Endothelial cell of umbilical vein (primary cell): ENCODE data around the gene SH3RF3. TPM values are rescaled to one million over a fixed set of nuclear protein-coding genes. Genes with fewer than 3 reads are reported as not detected.

Experiments
- BruUV-seq: library from RNA; stranded (reverse); fragments of 400-500 nt; replicated peaks from 2 replicates; lab custom pipeline; 2021; lab: Mats Ljungman, UMichigan
- CTCF ChIA-PET: fragments of 300-600, 350-600 bp; sonication (Branson Sonifier 250); formaldehyde crosslinking; loops from one replicate; lab custom pipeline; 2021; ENCODE audit warnings: antibody characterized with exemption, inconsistent platforms; lab: Charles Lee
- POLR2A ChIA-PET: fragments of 300-600, 350-600 bp; sonication (Branson Sonifier 250); formaldehyde crosslinking; loops from one replicate; lab custom pipeline; 2021; ENCODE audit warnings: antibody characterized with exemption, inconsistent platforms; lab: Charles Lee
- DNase-seq: peaks from one replicate; pipeline ENCODE4 v3.0.0-alpha.2; 2011; ENCODE audit warnings: low read depth, low spot score
- FAIRE-seq: peaks from 2 replicates; lab custom pipeline; 2011; peaks lifted over from hg19 to GRCh38; lab: Jason Lieb, UNC
- H2AFZ ChIP-seq: 2 replicates; pipeline ENCODE4 v1.6.0; 2012; ENCODE audit warnings: low read depth, low read length, control low read depth, inconsistent platforms
- H3K27ac ChIP-seq: 2 replicates; pipeline ENCODE4 v1.5.1; 2011; ENCODE audit warnings: low read depth, mild to moderate bottlenecking, control low read depth, low read length, moderate library complexity; ENCODE audit not compliant: insufficient read depth
- H3K27me3 ChIP-seq, 2 experiments: 2 replicates each; pipeline versions ENCODE4 v1.6.0 to v1.6.1; 2011; ENCODE audit warnings: low read length in 2 of 2, mixed read lengths in 1 of 2; ENCODE audit not compliant: control insufficient read depth in 2 of 2, insufficient read depth in 2 of 2
- H3K36me3 ChIP-seq, 2 experiments: 2 replicates in 1 of 2; 3 replicates in 1 of 2; pipeline ENCODE4 v1.5.1; 2011; ENCODE audit warnings: low read length in 2 of 2, mild to moderate bottlenecking in 1 of 2, moderate library complexity in 1 of 2; ENCODE audit not compliant: control insufficient read depth in 2 of 2, insufficient read depth in 2 of 2; ENCODE audit errors: extremely low read depth in 1 of 2
- H3K4me1 ChIP-seq: 3 replicates; pipeline ENCODE4 v1.5.1; 2011; ENCODE audit warnings: mild to moderate bottlenecking, low read length; ENCODE audit not compliant: control insufficient read depth, insufficient read depth; ENCODE audit errors: extremely low read depth
- H3K4me2 ChIP-seq: 2 replicates; pipeline ENCODE4 v1.6.1; 2011; ENCODE audit warnings: low read length, control low read depth, mixed read lengths; ENCODE audit not compliant: insufficient read depth
- H3K4me3 ChIP-seq, 3 experiments: fragments of 200-600 bp in 1 of 3; sonication (generic), shearing (Covaris generic) in 1 of 3; replicated peaks in 1 of 3; 2 replicates each; pipeline ENCODE4 v1.5.1; 2011 to 2016; ENCODE audit warnings: control low read depth in 3 of 3, low read length in 3 of 3, mild to moderate bottlenecking in 2 of 3, inconsistent platforms in 1 of 3, low read depth in 1 of 3, moderate library complexity in 1 of 3; ENCODE audit not compliant: insufficient read depth in 1 of 3
- H3K79me2 ChIP-seq: 2 replicates; pipeline ENCODE4 v1.6.0; 2012; ENCODE audit warnings: low read length, inconsistent platforms; ENCODE audit not compliant: control insufficient read depth, insufficient read depth
- H3K9ac ChIP-seq: replicated peaks from 2 replicates; pipeline ENCODE3; 2011; ENCODE audit warnings: low read length, control low read depth; ENCODE audit not compliant: insufficient read depth; ENCODE audit errors: extremely low read depth
- H3K9me1 ChIP-seq: replicated peaks from 3 replicates; pipeline ENCODE4 v1.6.0; 2011; ENCODE audit warnings: mild to moderate bottlenecking, low read length; ENCODE audit not compliant: control insufficient read depth, insufficient read depth; ENCODE audit errors: extremely low read depth
- H3K9me3 ChIP-seq: replicated peaks from 2 replicates; pipeline ENCODE4 v1.5.1; 2012; ENCODE audit warnings: low read length, inconsistent platforms; ENCODE audit not compliant: control insufficient read depth, insufficient read depth
- H4K20me1 ChIP-seq: replicated peaks from 2 replicates; pipeline ENCODE3; 2011; ENCODE audit warnings: mild to moderate bottlenecking, low read length; ENCODE audit not compliant: control insufficient read depth, insufficient read depth; ENCODE audit errors: extremely low read depth
- EZH2 ChIP-seq: IDR thresholded peaks from 2 replicates; pipeline ENCODE4 v1.6.1; 2012; ENCODE audit warnings: borderline replicate concordance, low read depth, mild to moderate bottlenecking, moderate library complexity, low read length, inconsistent platforms; ENCODE audit not compliant: severe bottlenecking
- FOS ChIP-seq: IDR thresholded peaks from 2 replicates; pipeline ENCODE4 v1.6.1; 2011; ENCODE audit warnings: mild to moderate bottlenecking, low read length, moderate library complexity, borderline replicate concordance; ENCODE audit not compliant: insufficient read depth
- GATA2 ChIP-seq: IDR thresholded peaks from 2 replicates; pipeline ENCODE4 v1.7.0; 2011; ENCODE audit warnings: low read depth, mild to moderate bottlenecking, moderate library complexity, mixed read lengths, low read length; ENCODE audit not compliant: insufficient read length, insufficient read depth
- JUN ChIP-seq: IDR thresholded peaks from 2 replicates; pipeline ENCODE4 v1.6.1; 2011; ENCODE audit warnings: borderline replicate concordance, low read depth; ENCODE audit not compliant: insufficient read length, insufficient read depth
- MYC ChIP-seq: IDR thresholded peaks from one replicate; pipeline ENCODE4 v1.6.1; 2011; ENCODE audit warnings: mild to moderate bottlenecking, low read depth, low read length
- POLR2A ChIP-seq: IDR thresholded peaks from 2 replicates; pipeline ENCODE4 v1.6.1; 2012; ENCODE audit warnings: low read depth, mild to moderate bottlenecking, control low read depth, low read length
- dilution Hi-C: fragments of 300-500 bp; cut with MboI; formaldehyde crosslinking; loops from one replicate; pipeline ENCODE4 v1.15.0; 2019; ENCODE audit warnings: low sequenced_read_pairs; ENCODE audit not compliant: extremely low pct_ligation_motif_present
- intact Hi-C: fragments of 100-400 bp; cut with micrococcal nuclease; formaldehyde crosslinking; loops from one replicate; pipeline ENCODE4 v1.10.0; 2022
- polyA plus RNA-seq, 4 experiments: library from polyadenylated mRNA; depleted of rRNA in 3 of 4; stranded (reverse) in 3 of 4; unstranded in 1 of 4; fragments of >200 nt; gene quantifications; 2 replicates each; pipeline versions ENCODE4 v1.2.1 to v1.2.3, GENCODE V29; 2011 to 2012; ENCODE audit warnings: missing spikeins in 1 of 4
- total RNA-seq: library from RNA; stranded (reverse); gene quantifications from 2 replicates; pipeline ENCODE4 v1.2.3, GENCODE V29; 2021
- TF ChIP-seq, protein P1 (sequence below), 2 donors: IDR thresholded peaks; 1 replicate in 1 of 2; 2 replicates in 1 of 2; pipeline ENCODE4 v1.5.1; 2011; ENCODE audit warnings: low read length in 2 of 2, mild to moderate bottlenecking in 2 of 2, moderate library complexity in 2 of 2, control low read depth in 1 of 2, inconsistent platforms in 1 of 2, low read depth in 1 of 2; ENCODE audit not compliant: insufficient read depth in 1 of 2; ENCODE audit errors: extremely low read depth in 1 of 2

Gene SH3RF3
- total and polyA plus RNA-seq, 2 donors (not counting 3 experiments of a cell fraction or from before 2014, with no cell fraction given): 3.8 to 14.7 TPM

DNA sequence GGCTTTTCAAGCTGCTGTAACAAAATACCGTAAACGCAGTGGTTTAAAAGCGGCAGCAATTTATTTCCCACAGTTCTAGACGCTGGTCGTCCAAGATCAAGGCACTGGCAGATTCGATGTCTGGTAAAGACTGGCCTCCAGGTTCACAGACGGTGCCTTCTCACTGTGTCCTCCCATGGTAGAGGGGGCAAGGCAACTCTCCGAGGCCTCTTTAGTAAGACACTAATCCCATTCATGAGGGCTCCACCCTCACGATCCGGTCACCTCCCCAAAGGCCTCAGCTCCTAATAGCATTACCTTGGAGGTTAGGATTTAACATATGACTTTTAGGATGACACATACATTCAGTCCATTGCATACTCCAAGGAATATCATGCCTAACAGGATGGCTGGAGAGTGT lies 117.2 kb downstream of the SH3RF3 start:
- no peak for TF ChIP-seq GATA2
- TF ChIP-seq FOS: no peak
- no peak for TF ChIP-seq EZH2
- TF ChIP-seq POLR2A: no peak
- no peak for TF ChIP-seq MYC
- TF ChIP-seq, protein P1, sequence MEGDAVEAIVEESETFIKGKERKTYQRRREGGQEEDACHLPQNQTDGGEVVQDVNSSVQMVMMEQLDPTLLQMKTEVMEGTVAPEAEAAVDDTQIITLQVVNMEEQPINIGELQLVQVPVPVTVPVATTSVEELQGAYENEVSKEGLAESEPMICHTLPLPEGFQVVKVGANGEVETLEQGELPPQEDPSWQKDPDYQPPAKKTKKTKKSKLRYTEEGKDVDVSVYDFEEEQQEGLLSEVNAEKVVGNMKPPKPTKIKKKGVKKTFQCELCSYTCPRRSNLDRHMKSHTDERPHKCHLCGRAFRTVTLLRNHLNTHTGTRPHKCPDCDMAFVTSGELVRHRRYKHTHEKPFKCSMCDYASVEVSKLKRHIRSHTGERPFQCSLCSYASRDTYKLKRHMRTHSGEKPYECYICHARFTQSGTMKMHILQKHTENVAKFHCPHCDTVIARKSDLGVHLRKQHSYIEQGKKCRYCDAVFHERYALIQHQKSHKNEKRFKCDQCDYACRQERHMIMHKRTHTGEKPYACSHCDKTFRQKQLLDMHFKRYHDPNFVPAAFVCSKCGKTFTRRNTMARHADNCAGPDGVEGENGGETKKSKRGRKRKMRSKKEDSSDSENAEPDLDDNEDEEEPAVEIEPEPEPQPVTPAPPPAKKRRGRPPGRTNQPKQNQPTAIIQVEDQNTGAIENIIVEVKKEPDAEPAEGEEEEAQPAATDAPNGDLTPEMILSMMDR (IDR thresholded peaks at IDR 0.05; ENCODE audit: extremely low read depth in 1 of 2, insufficient read depth in 1 of 2, low read depth in 1 of 2, low read length in 2 of 2): no peak
- Histone ChIP-seq H2AFZ (no peak overlapping the region), H3K27ac (no peak overlapping the region), H3K36me3 (no peaks in the 10 kb centered on the region), H3K9me3 (no peaks in the 10 kb centered on the region), H3K4me1 (peaks cover 28% of the 10 kb centered on the region), H3K9ac (no peak overlapping the region), H3K4me2 (no peak overlapping the region), H3K79me2 (peaks cover 19% of the 10 kb centered on the region), H4K20me1 (no peaks in the 10 kb centered on the region), H3K27me3 (no peaks in the 10 kb centered on the region), H3K4me3 (no peak overlapping the region), H3K9me1 (no peaks in the 10 kb centered on the region)
- no TSS peak for BruUV-seq
- no peak for FAIRE-seq
- ChIA-PET POLR2A (no interaction called here), CTCF (no interaction called here)
- no peak for DNase-seq
- intact Hi-C loops (no loop called here), dilution Hi-C loops (no loop called here)

GRCh38 chr2:109246616-109247015 lies 117.6 kb downstream of the SH3RF3 start:
- H3K4me2 ChIP-seq: no peak overlapping the region
- no TSS peak for BruUV-seq
- ChIA-PET POLR2A (no interaction called here), CTCF (no interaction called here)
- peaks cover 28% of the 10 kb centered on the region for H3K4me1 ChIP-seq
- peaks cover 18% of the 10 kb centered on the region for H3K79me2 ChIP-seq
- no peak for DNase-seq
- H4K20me1 ChIP-seq: no peaks in the 10 kb centered on the region
- dilution Hi-C loops (no loop called here), intact Hi-C loops (no loop called here)
- no peaks in the 10 kb centered on the region for H3K27me3 ChIP-seq
- no peaks in the 10 kb centered on the region for H3K36me3 ChIP-seq
- no peak overlapping the region for H3K27ac ChIP-seq
- H2AFZ ChIP-seq: no peak overlapping the region
- no peak for TF ChIP-seq JUN
- no peak for TF ChIP-seq MYC
- H3K9me3 ChIP-seq: no peaks in the 10 kb centered on the region
- no peak for FAIRE-seq
- H3K9me1 ChIP-seq: no peaks in the 10 kb centered on the region
- H3K4me3 ChIP-seq: no peak overlapping the region
- no peak overlapping the region for H3K9ac ChIP-seq
